Measurements from ENCODE around the gene TET1.

DNA sequence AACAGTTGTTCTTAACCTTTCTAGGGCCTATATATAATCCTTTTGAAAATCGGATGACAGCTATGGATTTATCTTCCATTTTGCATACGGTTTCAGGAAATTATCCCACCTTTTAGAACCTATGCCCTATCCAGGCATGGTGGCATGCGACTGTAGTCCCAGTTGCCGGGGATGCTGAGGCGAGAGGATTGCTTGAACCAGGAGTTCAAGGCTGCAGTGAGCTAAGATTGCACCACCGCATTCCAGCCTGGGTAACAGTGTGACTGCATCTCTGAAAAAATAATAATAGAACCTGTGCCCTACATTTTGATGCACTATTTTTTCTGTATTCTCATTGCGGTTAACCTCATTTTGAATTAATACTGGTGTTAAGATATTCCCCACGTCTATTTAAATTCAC lies 172.5 kb downstream of the TET1 start:
- TF ChIP-seq CTCF (IDR thresholded peaks at IDR 0.05) (no peak), POLR2AphosphoS5 (IDR thresholded peaks at IDR 0.05; ENCODE audit: low read depth, low read length) (no peak), SIN3A (IDR thresholded peaks at IDR 0.05; ENCODE audit: borderline replicate concordance, insufficient read depth, low read depth, low read length) (no peak)
- TF ChIP-seq, protein P1, sequence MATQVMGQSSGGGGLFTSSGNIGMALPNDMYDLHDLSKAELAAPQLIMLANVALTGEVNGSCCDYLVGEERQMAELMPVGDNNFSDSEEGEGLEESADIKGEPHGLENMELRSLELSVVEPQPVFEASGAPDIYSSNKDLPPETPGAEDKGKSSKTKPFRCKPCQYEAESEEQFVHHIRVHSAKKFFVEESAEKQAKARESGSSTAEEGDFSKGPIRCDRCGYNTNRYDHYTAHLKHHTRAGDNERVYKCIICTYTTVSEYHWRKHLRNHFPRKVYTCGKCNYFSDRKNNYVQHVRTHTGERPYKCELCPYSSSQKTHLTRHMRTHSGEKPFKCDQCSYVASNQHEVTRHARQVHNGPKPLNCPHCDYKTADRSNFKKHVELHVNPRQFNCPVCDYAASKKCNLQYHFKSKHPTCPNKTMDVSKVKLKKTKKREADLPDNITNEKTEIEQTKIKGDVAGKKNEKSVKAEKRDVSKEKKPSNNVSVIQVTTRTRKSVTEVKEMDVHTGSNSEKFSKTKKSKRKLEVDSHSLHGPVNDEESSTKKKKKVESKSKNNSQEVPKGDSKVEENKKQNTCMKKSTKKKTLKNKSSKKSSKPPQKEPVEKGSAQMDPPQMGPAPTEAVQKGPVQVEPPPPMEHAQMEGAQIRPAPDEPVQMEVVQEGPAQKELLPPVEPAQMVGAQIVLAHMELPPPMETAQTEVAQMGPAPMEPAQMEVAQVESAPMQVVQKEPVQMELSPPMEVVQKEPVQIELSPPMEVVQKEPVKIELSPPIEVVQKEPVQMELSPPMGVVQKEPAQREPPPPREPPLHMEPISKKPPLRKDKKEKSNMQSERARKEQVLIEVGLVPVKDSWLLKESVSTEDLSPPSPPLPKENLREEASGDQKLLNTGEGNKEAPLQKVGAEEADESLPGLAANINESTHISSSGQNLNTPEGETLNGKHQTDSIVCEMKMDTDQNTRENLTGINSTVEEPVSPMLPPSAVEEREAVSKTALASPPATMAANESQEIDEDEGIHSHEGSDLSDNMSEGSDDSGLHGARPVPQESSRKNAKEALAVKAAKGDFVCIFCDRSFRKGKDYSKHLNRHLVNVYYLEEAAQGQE (IDR thresholded peaks at IDR 0.05; ENCODE audit: insufficient read depth in 1 of 2, low read depth in 2 of 2, low read length in 1 of 2), result no peak

All from Panc1 (cell line).